OCI-LY3 (cell line): ENCODE results near the gene RPH3AL.
"Not testable (repeated sequence)": the region's sequence is repeated elsewhere in the genome, so short reads cannot be mapped to it uniquely, and the experiment has no call there.

Experiments used
- H2AFZ ChIP-seq: fragments of 200-600, 300-600 bp; shearing (Covaris generic); 2 replicates; pipeline ENCODE4 v1.6.0; 2014; ENCODE audit warnings: antibody characterized with exemption, low read depth, low read length
- H3K27ac ChIP-seq: fragments of 200-600, 300-600 bp; sonication (generic); 2 replicates; pipeline ENCODE4 v1.5.1; 2014; ENCODE audit warnings: mild to moderate bottlenecking, low read length, moderate library complexity, mixed read lengths
- H3K27me3 ChIP-seq: fragments of 200-600, 300-600 bp; sonication (generic); 2 replicates; pipeline ENCODE4 v1.6.1; 2014; ENCODE audit warnings: low read depth, low read length, mixed read lengths
- H3K36me3 ChIP-seq: fragments of 200-600, 300-600 bp; sonication (generic); replicated peaks from 2 replicates; pipeline ENCODE3; 2014; ENCODE audit warnings: low read depth, low read length, mixed read lengths
- H3K4me1 ChIP-seq: fragments of 300-600, 200-600 bp; sonication (generic); 2 replicates; pipeline ENCODE4 v1.6.1; 2014; ENCODE audit warnings: low read length, mixed read lengths
- H3K4me2 ChIP-seq: fragments of 200-600, 300-600 bp; sonication (generic); 2 replicates; pipeline ENCODE4 v1.6.1; 2014; ENCODE audit warnings: low read length, mixed read lengths
- H3K4me3 ChIP-seq: fragments of 300-600, 200-600 bp; sonication (generic); 2 replicates; pipeline ENCODE4 v1.5.1; 2014; ENCODE audit warnings: antibody characterized with exemption, mild to moderate bottlenecking, low read length, moderate library complexity
- H3K79me2 ChIP-seq: fragments of 300-600, 200-600 bp; shearing (Covaris generic); 2 replicates; pipeline ENCODE4 v1.6.1; 2014; ENCODE audit warnings: mild to moderate bottlenecking, low read length, mixed read lengths
- H3K9ac ChIP-seq: fragments of 300-600, 200-600 bp; shearing (Covaris generic); 2 replicates; pipeline ENCODE4 v1.6.0; 2014; ENCODE audit warnings: mild to moderate bottlenecking, low read length, moderate library complexity
- H3K9me3 ChIP-seq: fragments of 200-600, 300-600 bp; shearing (Covaris generic); 2 replicates; pipeline ENCODE4 v1.6.1; 2014; ENCODE audit warnings: low read length, mixed read lengths; ENCODE audit not compliant: insufficient read depth
- H4K20me1 ChIP-seq: fragments of 200-600, 300-600 bp; sonication (generic); 2 replicates; pipeline ENCODE4 v1.6.1; 2016; ENCODE audit warnings: low read length, mixed read lengths; ENCODE audit not compliant: insufficient read depth
- EZH2phosphoT487 ChIP-seq: fragments of 200-600 bp; shearing (Covaris generic); IDR thresholded peaks from 2 replicates; pipeline ENCODE4 v1.6.1; 2018; ENCODE audit warnings: antibody characterized with exemption, mixed run types, low read depth
- TF ChIP-seq, protein P1 (sequence below): fragments of 200-600, 300-600 bp; sonication (generic); IDR thresholded peaks from 2 replicates; pipeline ENCODE4 v1.5.1; 2014; ENCODE audit warnings: antibody characterized with exemption, low read length, low read depth

Gene RPH3AL

DNA sequence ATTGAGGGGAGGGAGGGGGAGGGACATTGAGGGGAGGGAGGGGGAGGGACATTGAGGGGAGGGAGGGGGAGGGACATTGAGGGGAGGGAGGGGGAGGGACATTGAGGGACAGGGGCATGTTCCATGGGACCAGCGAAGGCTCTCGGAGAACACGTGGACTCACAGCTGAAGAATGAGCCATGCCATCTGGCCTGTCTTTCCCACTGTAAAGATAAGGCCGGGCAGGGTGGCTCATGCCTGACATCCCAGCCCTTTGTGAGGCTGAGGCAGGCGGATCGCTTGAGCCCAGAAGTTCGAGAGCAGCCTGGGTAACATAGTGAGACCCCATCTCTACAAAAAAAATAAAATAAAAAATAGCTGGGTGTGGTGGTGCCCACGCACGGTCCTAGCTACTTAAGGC is 32.5 kb downstream of the RPH3AL start:
- Histone ChIP-seq H3K4me3 (no peak overlapping the region), H4K20me1 (no peaks in the 10 kb centered on the region), H2AFZ (no peak overlapping the region), H3K36me3 (no peaks in the 10 kb centered on the region), H3K9me3 (no peaks in the 10 kb centered on the region), H3K79me2 (no peaks in the 10 kb centered on the region), H3K4me1 (no peaks in the 10 kb centered on the region), H3K27ac (no peak overlapping the region), H3K27me3 (no peaks in the 10 kb centered on the region), H3K4me2 (no peak overlapping the region), H3K9ac (no peak overlapping the region)
- no peak for TF ChIP-seq EZH2phosphoT487
- TF ChIP-seq, protein P1, sequence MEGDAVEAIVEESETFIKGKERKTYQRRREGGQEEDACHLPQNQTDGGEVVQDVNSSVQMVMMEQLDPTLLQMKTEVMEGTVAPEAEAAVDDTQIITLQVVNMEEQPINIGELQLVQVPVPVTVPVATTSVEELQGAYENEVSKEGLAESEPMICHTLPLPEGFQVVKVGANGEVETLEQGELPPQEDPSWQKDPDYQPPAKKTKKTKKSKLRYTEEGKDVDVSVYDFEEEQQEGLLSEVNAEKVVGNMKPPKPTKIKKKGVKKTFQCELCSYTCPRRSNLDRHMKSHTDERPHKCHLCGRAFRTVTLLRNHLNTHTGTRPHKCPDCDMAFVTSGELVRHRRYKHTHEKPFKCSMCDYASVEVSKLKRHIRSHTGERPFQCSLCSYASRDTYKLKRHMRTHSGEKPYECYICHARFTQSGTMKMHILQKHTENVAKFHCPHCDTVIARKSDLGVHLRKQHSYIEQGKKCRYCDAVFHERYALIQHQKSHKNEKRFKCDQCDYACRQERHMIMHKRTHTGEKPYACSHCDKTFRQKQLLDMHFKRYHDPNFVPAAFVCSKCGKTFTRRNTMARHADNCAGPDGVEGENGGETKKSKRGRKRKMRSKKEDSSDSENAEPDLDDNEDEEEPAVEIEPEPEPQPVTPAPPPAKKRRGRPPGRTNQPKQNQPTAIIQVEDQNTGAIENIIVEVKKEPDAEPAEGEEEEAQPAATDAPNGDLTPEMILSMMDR = no peak

DNA sequence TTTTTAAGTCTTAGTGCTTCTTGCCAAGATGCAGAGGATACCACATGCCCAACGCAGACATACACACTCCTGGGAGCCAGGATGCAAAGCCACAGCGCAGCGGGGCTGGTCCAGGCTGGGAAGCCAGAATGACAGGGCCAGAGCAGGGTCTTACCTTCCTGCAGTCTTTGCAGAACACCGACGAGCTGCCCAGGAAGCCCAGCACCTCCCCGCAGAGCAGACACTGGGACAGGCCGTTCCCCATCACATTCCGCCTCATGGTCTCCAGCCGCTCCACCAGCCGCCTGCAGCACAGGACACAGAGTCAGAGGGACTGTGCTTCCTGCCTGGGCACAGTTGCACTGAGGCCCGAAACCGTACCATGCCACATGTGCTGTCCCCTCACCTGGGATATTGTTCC is 33.3 kb downstream of the RPH3AL start:
- H3K36me3 ChIP-seq = no peaks in the 10 kb centered on the region
- H3K4me2 ChIP-seq = no peak overlapping the region
- no peak overlapping the region for H3K27ac ChIP-seq
- TF ChIP-seq, protein P1 = no peak
- TF ChIP-seq EZH2phosphoT487 = no peak
- H3K27me3 ChIP-seq = no peaks in the 10 kb centered on the region
- H3K79me2 ChIP-seq = no peaks in the 10 kb centered on the region
- H4K20me1 ChIP-seq = no peaks in the 10 kb centered on the region
- H2AFZ ChIP-seq = no peak overlapping the region
- H3K9me3 ChIP-seq = no peaks in the 10 kb centered on the region
- H3K4me1 ChIP-seq = no peaks in the 10 kb centered on the region
- H3K9ac ChIP-seq = no peak overlapping the region
- H3K4me3 ChIP-seq = no peak overlapping the region

DNA sequence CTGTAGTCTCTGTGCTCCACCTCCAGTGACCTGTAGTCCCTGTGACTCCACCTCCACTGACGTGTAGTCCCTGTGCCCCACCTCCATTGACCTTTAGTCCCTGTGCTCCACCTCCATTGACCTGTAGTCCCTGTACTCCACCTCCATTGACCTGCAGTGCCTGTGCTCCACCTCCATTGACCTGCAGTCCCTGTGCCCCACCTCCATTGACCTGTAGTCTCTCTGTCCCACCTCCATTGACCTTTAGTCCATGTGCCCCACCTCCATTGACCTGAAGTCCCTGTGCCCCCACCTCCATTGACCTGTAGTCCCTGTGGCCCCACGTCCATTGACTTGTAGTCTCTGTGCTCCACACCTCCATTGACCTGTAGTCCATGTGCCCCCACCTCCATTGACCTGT is 35.5 kb downstream of the RPH3AL start:
- H3K4me2 ChIP-seq, H3K79me2 ChIP-seq, H3K4me3 ChIP-seq, H3K4me1 ChIP-seq, H3K27me3 ChIP-seq, H3K9me3 ChIP-seq, H2AFZ ChIP-seq, H3K9ac ChIP-seq, H3K27ac ChIP-seq, H4K20me1 ChIP-seq, H3K36me3 ChIP-seq: not testable (repeated sequence)

DNA sequence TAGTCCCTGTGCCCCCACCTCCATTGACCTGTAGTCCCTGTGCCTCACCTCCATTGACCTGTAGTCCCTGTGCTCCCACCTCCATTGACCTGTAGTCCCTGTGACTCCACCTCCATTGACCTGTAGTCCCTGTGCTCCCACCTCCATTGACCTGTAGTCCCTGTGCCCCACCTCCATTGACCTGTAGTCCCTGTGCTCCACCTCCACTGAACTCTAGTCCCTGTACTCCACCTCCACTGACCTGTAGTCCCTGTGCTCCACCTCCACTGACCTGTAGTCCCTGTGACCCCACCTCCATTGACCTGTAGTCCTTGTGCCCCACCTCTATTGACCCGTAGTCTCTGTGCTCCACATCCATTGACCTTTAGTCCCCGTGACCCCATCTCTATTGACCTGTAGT is 37.2 kb downstream of the RPH3AL start:
- H4K20me1 ChIP-seq, H3K27ac ChIP-seq, H3K9ac ChIP-seq, H3K79me2 ChIP-seq, H3K4me2 ChIP-seq, H3K4me1 ChIP-seq, H3K36me3 ChIP-seq, H3K4me3 ChIP-seq, H3K9me3 ChIP-seq, H3K27me3 ChIP-seq, H2AFZ ChIP-seq: not testable (repeated sequence)

DNA sequence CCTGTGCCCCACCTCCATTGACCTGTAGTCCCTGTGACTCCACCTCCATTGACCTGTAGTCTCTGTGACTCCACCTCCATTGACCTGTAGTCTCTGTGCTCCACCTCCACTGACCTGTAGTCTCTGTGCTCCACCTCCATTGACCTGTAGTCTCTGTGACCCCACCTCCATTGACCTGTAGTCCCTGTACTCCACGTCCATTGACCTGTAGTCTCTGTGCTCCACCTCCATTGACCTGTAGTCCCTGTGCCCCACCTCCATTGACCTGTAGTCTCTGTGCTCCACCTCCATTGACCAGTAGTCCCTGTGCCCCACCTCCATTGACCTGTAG is 38.0 kb downstream of the RPH3AL start:
- not testable (repeated sequence) for H3K4me2 ChIP-seq, H3K79me2 ChIP-seq, H3K27me3 ChIP-seq, H3K9ac ChIP-seq, H4K20me1 ChIP-seq, H3K9me3 ChIP-seq, H3K27ac ChIP-seq, H2AFZ ChIP-seq, H3K4me3 ChIP-seq, H3K36me3 ChIP-seq, H3K4me1 ChIP-seq
